IMR-90 (cell line): ENCODE results near the gene SETDB1. TPM values are rescaled to one million over a fixed set of nuclear protein-coding genes. Genes with fewer than 3 reads are reported as not detected.

Experiments used
- ATAC-seq: fragments of 200-7000 bp; cut with Tn5 transposase; 2 replicates; pipeline ENCODE4 v1.9.1; 2020; ENCODE audit warnings: low read depth, mild to moderate bottlenecking, moderate library complexity
- BruUV-seq: library from RNA; stranded (reverse); fragments of 400-500 nt; replicated peaks from 2 replicates; lab custom pipeline; 2021; lab: Mats Ljungman, UMichigan
- CTCF ChIA-PET: fragments of 300-600 bp; formaldehyde crosslinking; extraction: SDS; loops from one replicate; lab custom pipeline; 2021; ENCODE audit warnings: antibody characterized with exemption; lab: Yijun Ruan, JAX
- POLR2A ChIA-PET: fragments of 300-600 bp; sonication (Branson Sonifier 250); formaldehyde crosslinking; loops from one replicate; lab custom pipeline; 2022; ENCODE audit warnings: antibody characterized with exemption; ENCODE audit not compliant: unreplicated experiment; lab: Charles Lee
- DNase-seq: peaks from one replicate; pipeline ENCODE4 v3.0.0; 2013
- H2AFZ ChIP-seq: replicated peaks from 2 replicates; pipeline ENCODE3; 2013; ENCODE audit warnings: low read length, mild to moderate bottlenecking; ENCODE audit not compliant: poor library complexity
- H2AK5ac ChIP-seq: 2 replicates; pipeline ENCODE4 v1.6.1; 2013; ENCODE audit warnings: low read depth, low read length, inconsistent platforms
- H2AK9ac ChIP-seq: replicated peaks from 2 replicates; pipeline ENCODE3; 2013; ENCODE audit warnings: mild to moderate bottlenecking, low read depth, low read length, moderate library complexity; ENCODE audit not compliant: poor library complexity
- H2BK120ac ChIP-seq: 2 replicates; pipeline ENCODE4 v1.6.1; 2013; ENCODE audit warnings: low read depth, low read length, inconsistent platforms
- H2BK15ac ChIP-seq: 3 replicates; pipeline ENCODE4 v1.6.1; 2013; ENCODE audit warnings: low read depth, low read length, inconsistent platforms
- H2BK20ac ChIP-seq: 2 replicates; pipeline ENCODE4 v1.6.1; 2013; ENCODE audit warnings: low read depth, mild to moderate bottlenecking, inconsistent platforms, low read length, moderate library complexity
- H2BK5ac ChIP-seq: 2 replicates; pipeline ENCODE4 v1.6.1; 2013; ENCODE audit warnings: mild to moderate bottlenecking, low read depth, low read length, inconsistent platforms; ENCODE audit not compliant: poor library complexity, severe bottlenecking
- H3K14ac ChIP-seq: replicated peaks from 2 replicates; pipeline ENCODE4 v1.6.1; 2013; ENCODE audit warnings: low read depth, low read length, inconsistent platforms
- H3K18ac ChIP-seq: 2 replicates; pipeline ENCODE4 v1.6.1; 2013; ENCODE audit warnings: low read depth, low read length, control low read depth
- H3K23ac ChIP-seq: 2 replicates; pipeline ENCODE4 v1.6.1; 2013; ENCODE audit warnings: low read depth, low read length, inconsistent platforms
- H3K27ac ChIP-seq: 2 replicates; pipeline ENCODE4 v1.5.1; 2013; ENCODE audit warnings: mild to moderate bottlenecking, control low read depth, low read length; ENCODE audit not compliant: insufficient read depth
- H3K27me3 ChIP-seq: 2 replicates; pipeline ENCODE4 v1.6.1; 2013; ENCODE audit warnings: low read length; ENCODE audit not compliant: control insufficient read depth, insufficient read depth
- H3K36me3 ChIP-seq: 2 replicates; pipeline ENCODE4 v1.6.1; 2013; ENCODE audit warnings: low read length, mixed read lengths; ENCODE audit not compliant: control insufficient read depth, insufficient read depth
- H3K4ac ChIP-seq: 2 replicates; pipeline ENCODE4 v1.6.1; 2013; ENCODE audit warnings: low read depth, low read length, inconsistent platforms
- H3K4me1 ChIP-seq: 2 replicates; pipeline ENCODE4 v1.6.1; 2013; ENCODE audit warnings: low read length, mixed read lengths; ENCODE audit not compliant: control insufficient read depth, insufficient read depth
- H3K4me2 ChIP-seq: 2 replicates; pipeline ENCODE4 v1.6.1; 2013; ENCODE audit warnings: low read depth, mild to moderate bottlenecking, control low read depth, low read length, moderate library complexity
- H3K4me3 ChIP-seq: 2 replicates; pipeline ENCODE4 v1.5.1; 2013; ENCODE audit warnings: low read depth, mild to moderate bottlenecking, control low read depth, low read length, moderate library complexity; ENCODE audit not compliant: insufficient read depth
- H3K56ac ChIP-seq: 2 replicates; pipeline ENCODE4 v1.6.1; 2013; ENCODE audit warnings: low read length, inconsistent platforms; ENCODE audit not compliant: insufficient read depth; ENCODE audit errors: extremely low read depth
- H3K79me1 ChIP-seq, 2 experiments: 2 replicates each; pipeline ENCODE4 v1.6.1; 2013; ENCODE audit warnings: low read length in 2 of 2, inconsistent platforms in 1 of 2, low read depth in 1 of 2
- H3K9ac ChIP-seq: 2 replicates; pipeline ENCODE4 v1.6.1; 2013; ENCODE audit warnings: low read depth, low read length, control low read depth
- H3K9me1 ChIP-seq: 2 replicates; pipeline ENCODE4 v1.6.1; 2013; ENCODE audit warnings: low read length, inconsistent platforms; ENCODE audit not compliant: insufficient read depth
- H3K9me3 ChIP-seq: 2 replicates; pipeline ENCODE4 v1.6.1; 2013; ENCODE audit warnings: low read length; ENCODE audit not compliant: control insufficient read depth, insufficient read depth
- H4K20me1 ChIP-seq: 2 replicates; pipeline ENCODE4 v1.6.1; 2013; ENCODE audit warnings: low read length, inconsistent platforms; ENCODE audit not compliant: insufficient read depth
- H4K5ac ChIP-seq: 2 replicates; pipeline ENCODE4 v1.6.1; 2013; ENCODE audit warnings: mild to moderate bottlenecking, low read depth, low read length, control low read depth
- H4K8ac ChIP-seq, 2 experiments: 2 replicates each; pipeline ENCODE4 v1.6.1; 2013; ENCODE audit warnings: low read depth in 2 of 2, low read length in 2 of 2, control low read depth in 1 of 2, inconsistent platforms in 1 of 2
- H4K91ac ChIP-seq: 2 replicates; pipeline ENCODE4 v1.6.1; 2013; ENCODE audit warnings: low read depth, low read length, inconsistent platforms; ENCODE audit not compliant: insufficient read depth
- CEBPB ChIP-seq: IDR thresholded peaks from 2 replicates; pipeline ENCODE4 v1.6.1; 2012; ENCODE audit warnings: low read depth, low read length, improper control_type of control experiment
- MAFK ChIP-seq: IDR thresholded peaks from 2 replicates; pipeline ENCODE4 v1.6.1; 2012; ENCODE audit warnings: low read depth, low read length, improper control_type of control experiment
- RAD21 ChIP-seq: IDR thresholded peaks from 2 replicates; pipeline ENCODE4 v1.6.1; 2012; ENCODE audit warnings: low read length, improper control_type of control experiment
- RCOR1 ChIP-seq: IDR thresholded peaks from 2 replicates; pipeline ENCODE4 v1.6.1; 2012; ENCODE audit warnings: mild to moderate bottlenecking, low read length, improper control_type of control experiment; ENCODE audit not compliant: insufficient replicate concordance
- SMC3 ChIP-seq: fragments of 150-350 bp; IDR thresholded peaks from 2 replicates; pipeline ENCODE4 v1.6.1; 2016; ENCODE audit warnings: low read depth, mild to moderate bottlenecking, antibody characterized with exemption, low read length, moderate library complexity
- WGBS, 2 experiments: methylation state at CpG; one replicate each; pipeline versions ENCODE4 v1.1.5 to v1.1.7; 2013; ENCODE audit warnings: missing lambda C conversion rate in 2 of 2; ENCODE audit not compliant: insufficient read length in 1 of 2; ENCODE audit errors: extremely low coverage in 2 of 2; 5-methylcytosine and 5-hydroxymethylcytosine counted together
- dilution Hi-C: fragments of 300-500 bp; cut with HindIII; formaldehyde crosslinking; loops from one replicate; pipeline ENCODE4 v1.14.3; 2018; ENCODE audit warnings: low sequenced_read_pairs; ENCODE audit not compliant: unreplicated experiment
- in situ Hi-C: fragments of 300-500 bp; cut with MboI; formaldehyde crosslinking; loops from 3 replicates; pipeline ENCODE4 v1.14.3; 2019; ENCODE audit warnings: low sequenced_read_pairs, inconsistent platforms, mixed read lengths
- intact Hi-C: fragments of 100-400 bp; cut with micrococcal nuclease; formaldehyde crosslinking; loops from 2 replicates; pipeline ENCODE4 v1.10.0; 2022
- polyA plus RNA-seq, 3 experiments: library from polyadenylated mRNA; depleted of rRNA; stranded (reverse); fragments of >200 nt; gene quantifications; 2 replicates each; pipeline ENCODE4 v1.2.3, GENCODE V29; 2012; ENCODE audit warnings: low replicate concordance in 1 of 3
- total RNA-seq: library from RNA; depleted of rRNA; stranded (reverse); fragments of >200 nt; gene quantifications from 2 replicates; pipeline ENCODE4 v1.2.3, GENCODE V29; 2012
- TF ChIP-seq, protein P1 (sequence below): conservative IDR thresholded peaks from 2 replicates; pipeline ENCODE4 v1.5.1; 2012; ENCODE audit warnings: mild to moderate bottlenecking, low read depth, low read length, improper control_type of control experiment

The SETDB1 gene
- total and polyA plus RNA-seq, 2 of the 4 experiments (the other 2 are of a cell fraction): 18.7 to 22.9 TPM

DNA sequence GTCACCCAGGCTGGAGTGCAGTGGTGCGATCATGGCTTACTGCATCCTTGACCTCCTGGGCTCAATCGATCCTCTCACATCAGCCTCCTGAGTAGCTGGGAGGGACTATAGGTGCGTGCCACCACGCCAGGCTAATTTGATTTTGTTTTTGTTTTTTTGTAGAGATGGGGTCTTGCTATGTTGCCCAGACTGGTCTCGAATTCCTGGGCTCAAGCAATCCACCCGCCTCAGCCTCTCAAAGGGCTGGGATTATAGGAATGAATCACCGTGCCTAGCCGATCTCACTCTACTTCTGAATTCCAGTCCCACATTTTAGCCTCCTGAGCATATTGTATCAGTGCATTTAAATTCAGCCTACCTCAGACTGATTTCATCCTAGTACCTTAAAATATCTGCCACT is 37.4 kb upstream of the SETDB1 start:
- POLR2A ChIA-PET: no interaction called here

More for the DNA sequence above, 37.4 kb upstream of the SETDB1 start:
- Histone ChIP-seq H3K9me3 (no peaks in the 10 kb centered on the region), H3K9ac (no peak overlapping the region), H3K14ac (no peak overlapping the region), H4K91ac (no peak overlapping the region), H2BK120ac (no peak overlapping the region), H3K23ac (no peak overlapping the region), H3K4me1 (peaks cover 2% of the 10 kb centered on the region), H3K4ac (no peak overlapping the region), H3K56ac (no peak overlapping the region), H2BK15ac (no peak overlapping the region), H2AK9ac (no peak overlapping the region), H3K4me2 (no peak overlapping the region), H2AK5ac (no peak overlapping the region), H3K27me3 (no peaks in the 10 kb centered on the region), H3K9me1 (no peaks in the 10 kb centered on the region), H2BK20ac (no peak overlapping the region), H3K36me3 (no peaks in the 10 kb centered on the region), H4K5ac (no peak overlapping the region), H2BK5ac (no peak overlapping the region), H3K4me3 (no peak overlapping the region), H2AFZ (no peak overlapping the region), H3K79me1 (no peaks in the 10 kb centered on the region), H4K8ac (no peak overlapping the region), H4K20me1 (no peaks in the 10 kb centered on the region), H3K18ac (no peak overlapping the region), H3K27ac (no peak overlapping the region)
- DNase-seq: no peak
- 100% methylated on average over 2 of the region's 8 CpGs; no CpG with 5 or more reads in 1 of the 2 experiments for WGBS, 2 experiments
- BruUV-seq: no TSS peak
- in situ Hi-C loops: no loop called here
- CTCF ChIA-PET: no interaction called here
- dilution Hi-C loops: no loop called here
- intact Hi-C loops: no loop called here
- no peak for TF ChIP-seq RCOR1
- TF ChIP-seq SMC3: no peak
- TF ChIP-seq, protein P1, sequence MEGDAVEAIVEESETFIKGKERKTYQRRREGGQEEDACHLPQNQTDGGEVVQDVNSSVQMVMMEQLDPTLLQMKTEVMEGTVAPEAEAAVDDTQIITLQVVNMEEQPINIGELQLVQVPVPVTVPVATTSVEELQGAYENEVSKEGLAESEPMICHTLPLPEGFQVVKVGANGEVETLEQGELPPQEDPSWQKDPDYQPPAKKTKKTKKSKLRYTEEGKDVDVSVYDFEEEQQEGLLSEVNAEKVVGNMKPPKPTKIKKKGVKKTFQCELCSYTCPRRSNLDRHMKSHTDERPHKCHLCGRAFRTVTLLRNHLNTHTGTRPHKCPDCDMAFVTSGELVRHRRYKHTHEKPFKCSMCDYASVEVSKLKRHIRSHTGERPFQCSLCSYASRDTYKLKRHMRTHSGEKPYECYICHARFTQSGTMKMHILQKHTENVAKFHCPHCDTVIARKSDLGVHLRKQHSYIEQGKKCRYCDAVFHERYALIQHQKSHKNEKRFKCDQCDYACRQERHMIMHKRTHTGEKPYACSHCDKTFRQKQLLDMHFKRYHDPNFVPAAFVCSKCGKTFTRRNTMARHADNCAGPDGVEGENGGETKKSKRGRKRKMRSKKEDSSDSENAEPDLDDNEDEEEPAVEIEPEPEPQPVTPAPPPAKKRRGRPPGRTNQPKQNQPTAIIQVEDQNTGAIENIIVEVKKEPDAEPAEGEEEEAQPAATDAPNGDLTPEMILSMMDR: no peak
- TF ChIP-seq RAD21: no peak
- TF ChIP-seq CEBPB: no peak
- no peak for TF ChIP-seq MAFK
- no peak for ATAC-seq
